Epidermal melanocyte (primary cell): ENCODE data around the gene DNAH2.

Experiments
- DNase-seq: peaks from one replicate; pipeline ENCODE4 v3.0.0; 2011; ENCODE audit warnings: low spot score; ENCODE audit not compliant: insufficient read length

DNAH2 gene

DNA sequence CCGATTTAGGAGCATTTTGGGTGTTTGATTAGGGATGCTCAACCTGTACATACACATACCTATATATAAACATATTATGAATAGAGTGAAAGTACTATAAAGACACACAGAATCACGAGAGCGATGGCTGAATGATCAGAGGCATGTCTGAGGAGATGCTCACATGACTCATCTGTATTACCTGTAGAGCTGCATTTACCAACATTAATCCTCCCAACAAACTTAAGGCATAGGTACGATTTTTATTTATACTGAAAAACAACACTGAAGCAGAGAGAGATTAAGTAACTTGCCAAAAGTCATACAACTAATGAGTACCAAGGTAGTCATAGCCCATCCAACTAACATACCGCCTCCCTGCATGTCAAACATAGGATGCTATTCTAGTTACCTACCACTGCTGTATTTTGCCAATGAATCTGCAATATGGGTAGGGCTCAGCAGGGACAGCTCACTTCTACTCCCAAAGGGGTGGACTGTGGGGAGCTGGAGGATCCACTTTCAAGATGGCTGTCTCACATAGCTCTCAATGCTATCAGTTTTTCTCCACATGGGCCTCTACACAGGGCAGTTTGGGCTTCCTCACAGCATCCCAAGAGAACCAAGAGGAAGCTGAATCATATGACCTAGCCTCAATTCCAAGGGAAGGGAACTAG lies 147.6 kb downstream of the DNAH2 start:
- no peak for DNase-seq

DNA sequence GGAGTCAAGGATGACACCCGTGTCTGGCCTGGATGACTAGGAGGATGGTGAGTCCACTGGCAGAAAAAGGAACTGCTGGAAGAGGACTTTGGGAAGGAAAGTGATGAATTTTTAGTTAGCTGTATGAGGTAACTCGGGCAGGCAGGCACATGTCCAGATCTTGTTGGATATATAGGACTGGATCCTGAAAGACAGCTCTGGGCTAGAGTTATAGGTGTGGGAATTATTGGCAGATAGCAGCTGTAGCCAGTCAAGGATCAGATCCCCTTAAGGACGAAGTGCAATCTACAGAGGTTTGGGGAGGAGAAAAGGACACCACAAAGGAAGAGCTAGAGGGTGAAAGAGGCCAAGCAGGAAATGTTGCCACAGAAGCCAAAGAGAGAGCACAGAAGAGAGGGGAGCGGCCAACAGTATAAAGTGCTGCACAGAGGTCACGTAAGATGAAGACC lies 150.4 kb downstream of the DNAH2 start:
- no peak for DNase-seq

DNA sequence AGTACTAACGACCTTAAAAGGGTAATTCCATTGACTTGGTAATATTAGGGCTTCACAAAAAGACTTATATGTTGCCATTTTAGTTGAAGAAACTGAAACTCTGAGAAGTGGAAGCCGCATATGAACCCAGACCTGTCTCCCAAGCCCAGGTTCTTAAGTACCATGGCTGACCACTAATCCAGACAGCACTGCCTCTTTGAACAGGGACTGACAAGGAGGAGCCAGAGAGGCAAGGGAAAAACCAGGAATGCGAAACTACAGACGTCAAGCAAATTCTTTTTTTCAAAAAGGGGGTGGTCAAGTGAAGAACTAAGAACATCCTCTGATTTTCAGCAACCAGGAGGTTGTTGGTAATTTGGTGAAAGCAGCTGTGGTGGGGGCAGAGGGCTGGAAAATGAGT lies 155.5 kb downstream of the DNAH2 start:
- DNase-seq = no peak

DNA sequence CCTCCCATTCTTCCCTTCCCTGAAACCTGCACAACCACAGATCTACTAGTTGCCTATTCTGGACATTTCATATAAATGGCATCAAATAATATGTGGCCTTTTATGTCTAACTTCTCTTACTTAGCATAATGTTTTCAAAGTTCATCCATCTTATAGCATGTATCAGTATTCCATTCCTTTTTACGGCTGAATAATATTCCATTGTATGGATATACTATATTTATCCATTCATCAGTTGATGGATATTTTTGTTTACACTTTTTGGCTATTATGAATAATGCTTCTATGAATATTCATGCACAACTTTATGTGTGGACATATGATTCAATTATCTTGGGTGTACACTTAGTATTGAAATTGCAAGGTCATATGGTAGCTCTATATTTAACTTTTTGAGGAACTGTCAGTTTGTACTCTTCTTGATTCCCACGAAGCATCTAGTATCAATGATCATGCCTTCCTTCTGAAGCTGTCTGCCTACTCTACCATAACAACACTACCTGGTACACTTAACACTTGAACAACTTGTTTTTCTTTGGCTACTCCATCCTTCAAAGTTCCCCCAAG lies 158.3 kb downstream of the DNAH2 start:
- no peak for DNase-seq

DNA sequence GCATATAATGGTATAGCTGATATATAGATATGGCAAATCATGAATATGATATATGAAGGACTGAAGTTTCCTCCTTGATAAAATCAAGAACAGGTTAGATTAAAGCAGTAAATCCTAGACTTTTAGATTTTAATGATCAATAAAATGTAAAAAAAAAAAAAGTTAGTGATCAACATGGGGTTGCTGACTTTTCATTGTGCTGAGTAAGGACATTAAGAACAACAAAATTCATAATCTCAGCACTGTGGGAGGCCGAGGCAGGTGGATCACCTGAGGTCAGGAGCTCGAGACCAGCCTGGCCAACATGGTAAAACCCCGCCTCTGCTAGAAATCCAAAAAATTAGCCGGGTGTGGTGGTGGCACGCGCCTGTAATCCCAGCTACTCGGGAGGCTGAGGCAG lies 160.7 kb downstream of the DNAH2 start:
- DNase-seq = no peak

DNA sequence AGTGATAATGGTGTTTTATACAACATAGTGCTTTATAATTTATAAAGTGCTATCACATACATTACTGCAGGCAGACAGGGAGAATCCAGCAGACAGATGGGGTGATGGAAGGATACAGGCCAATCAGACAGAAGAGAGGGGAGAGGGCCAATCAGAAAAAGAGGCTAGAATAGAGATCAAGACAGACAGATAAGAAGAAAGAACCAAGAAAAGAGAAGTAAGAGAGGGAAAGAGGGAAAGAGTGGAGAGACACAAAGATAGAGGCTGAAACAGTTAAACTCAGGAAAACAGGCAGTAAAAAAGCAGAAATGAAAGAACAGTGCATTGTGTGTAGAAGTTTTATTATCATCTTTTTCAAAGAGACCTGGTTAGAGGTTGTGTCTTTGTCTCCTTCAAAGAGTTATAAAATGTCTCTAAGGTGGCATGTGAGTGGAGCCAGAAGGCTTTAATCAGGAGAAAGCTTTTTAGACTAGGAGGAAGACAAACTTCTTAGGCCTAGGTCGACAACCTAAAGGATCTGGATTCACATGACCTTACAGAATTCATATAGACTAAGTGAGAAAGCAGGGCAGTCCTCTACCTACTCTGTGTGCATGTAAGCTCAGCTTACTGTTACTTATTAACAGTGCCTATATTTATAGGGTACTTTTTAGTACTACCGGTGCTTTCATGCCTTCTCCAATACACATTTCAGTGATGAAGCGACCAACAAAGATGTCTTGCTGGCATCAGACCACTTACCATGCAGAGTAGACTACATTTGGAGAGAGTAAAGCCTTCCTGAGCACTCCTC lies 162.7 kb downstream of the DNAH2 start:
- no peak for DNase-seq

DNA sequence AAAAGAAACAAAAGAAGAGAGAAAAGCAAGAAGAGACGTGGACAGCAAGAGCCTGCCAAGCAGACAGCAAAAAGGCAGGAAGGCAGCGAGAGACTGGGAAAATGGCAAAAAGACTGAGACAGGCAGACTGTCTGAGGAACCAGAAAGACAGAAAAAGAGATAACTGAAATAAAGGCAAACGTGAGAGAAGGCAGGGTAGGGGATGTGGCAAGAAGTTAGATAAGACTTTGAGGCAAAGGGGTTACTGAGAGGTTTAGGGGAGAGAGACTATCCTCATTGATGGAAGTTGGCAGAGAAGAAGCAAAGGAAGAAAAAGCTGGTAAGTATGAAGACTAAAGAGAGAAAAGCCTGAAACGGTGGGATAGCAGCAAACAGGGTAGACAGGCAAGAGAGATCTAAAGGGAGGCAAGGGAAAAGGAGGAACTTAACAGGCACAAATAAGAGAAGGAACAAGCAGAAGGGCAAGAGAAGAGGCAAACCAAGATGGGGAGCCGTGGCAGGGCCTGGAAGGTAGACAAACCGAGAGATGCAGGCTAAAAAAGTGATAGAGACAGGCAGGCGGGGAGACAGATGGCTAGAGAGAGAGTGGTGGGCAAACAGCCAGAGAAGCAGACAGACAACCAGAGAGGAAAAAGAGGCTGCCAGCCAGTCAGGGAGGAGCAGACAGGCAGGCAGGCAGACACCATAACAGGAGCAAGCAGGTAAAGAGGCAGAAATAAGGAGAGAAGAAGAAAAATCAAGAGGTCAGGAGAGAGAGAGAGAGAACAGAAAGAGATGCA lies 163.9 kb downstream of the DNAH2 start:
- DNase-seq = no peak

DNA sequence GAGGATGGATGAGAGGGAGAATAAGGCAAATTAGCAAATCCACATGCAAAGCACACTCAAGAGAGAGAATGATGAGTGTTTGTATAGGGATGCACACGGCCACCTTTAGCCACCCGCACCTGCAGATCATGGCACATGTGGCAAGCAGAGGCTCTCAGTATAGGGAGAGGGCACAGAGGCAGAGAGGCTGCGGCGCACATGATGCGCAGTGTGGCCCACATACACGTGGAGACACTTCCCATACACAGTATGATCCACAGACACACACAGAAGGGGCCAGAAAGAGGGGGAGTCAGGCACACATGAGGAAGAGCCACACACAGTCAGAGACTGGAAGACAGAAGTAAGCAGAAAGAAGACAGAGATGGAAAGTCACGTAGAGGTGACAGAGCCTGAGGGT lies 164.5 kb downstream of the DNAH2 start:
- DNase-seq = no peak

DNA sequence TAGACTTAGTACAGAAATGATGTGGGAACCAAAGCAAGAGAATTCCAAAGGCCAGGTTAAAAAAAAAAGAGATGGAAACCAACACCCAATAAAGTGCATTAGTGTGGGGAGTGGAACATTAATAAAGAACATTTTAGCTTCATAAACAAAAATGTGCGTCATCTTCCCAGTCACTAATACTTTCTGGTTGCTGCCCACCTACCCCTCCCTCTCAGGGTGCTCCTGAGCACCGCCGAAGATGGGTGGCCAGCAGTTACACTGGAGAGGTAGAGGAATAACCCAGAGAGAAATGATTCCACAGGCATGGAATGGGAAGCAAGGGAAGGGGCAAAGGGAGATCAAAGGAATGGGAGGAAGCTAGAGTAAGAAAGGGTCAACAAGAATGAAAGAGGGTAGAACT lies 165.1 kb downstream of the DNAH2 start:
- no peak for DNase-seq
